Prostate gland (tissue), 2 donors: ENCODE measurements around the gene GYG1. TPM values are rescaled to one million over a fixed set of nuclear protein-coding genes. Genes with fewer than 3 reads are reported as not detected.

Experiments used
- DNase-seq: peaks from one replicate; pipeline ENCODE4 v3.0.0-alpha.2; 2019; ENCODE audit warnings: low spot score
- H3K27ac ChIP-seq, 2 donors: fragments of 200-600 bp; sonication (generic); 2 replicates each; pipeline ENCODE4 v1.5.1; 2017 to 2019
- H3K27me3 ChIP-seq: fragments of 200-600 bp; sonication (generic); replicated peaks from 2 replicates; pipeline ENCODE4 v1.5.1; 2019; ENCODE audit not compliant: insufficient read depth
- H3K36me3 ChIP-seq, 2 donors: fragments of 200-600 bp; sonication (generic); 1 replicate in 1 of 2; 2 replicates in 1 of 2; pipeline versions ENCODE4 v1.5.1 to v1.8.1; 2017 to 2019
- H3K4me1 ChIP-seq: fragments of 200-600 bp; sonication (generic); replicated peaks from 2 replicates; pipeline ENCODE4 v1.5.1; 2019
- H3K4me3 ChIP-seq, 2 donors: fragments of 200-600 bp; sonication (generic); 2 replicates each; pipeline ENCODE4 v1.5.1; 2017 to 2019
- H3K9me3 ChIP-seq: fragments of 200-600 bp; sonication (generic); 2 replicates; pipeline ENCODE4 v1.5.1; 2017
- CTCF ChIP-seq, 4 experiments: fragments of 200-600 bp in 2 of 4; fragments of 450-650 bp in 2 of 4; sonication (generic) in 2 of 4; IDR thresholded peaks; 1 replicate in 3 of 4; 2 replicates in 1 of 4; pipeline ENCODE4 v1.5.1; 2016 to 2019; ENCODE audit warnings: antibody characterized with exemption in 4 of 4, mild to moderate bottlenecking in 2 of 4, moderate library complexity in 2 of 4
- POLR2A ChIP-seq: fragments of 450-650 bp; IDR thresholded peaks from one replicate; pipeline ENCODE4 v1.6.1; 2016; ENCODE audit warnings: antibody characterized with exemption, mild to moderate bottlenecking
- POLR2AphosphoS5 ChIP-seq: sonication (generic); formaldehyde crosslinking; IDR thresholded peaks from one replicate; pipeline ENCODE4 v1.6.1; 2017; ENCODE audit warnings: antibody characterized with exemption
- WGBS: methylation state at CpG from one replicate; pipeline ENCODE4 v1.1.5; 2018; 5-methylcytosine and 5-hydroxymethylcytosine counted together
- intact Hi-C: fragments of 100-400 bp; cut with DNase I; formaldehyde crosslinking; loops from one replicate; pipeline ENCODE4 v1.14.2; 2022
- total RNA-seq, 2 donors: library from RNA; depleted of rRNA; stranded (reverse); fragments of >200 nt; gene quantifications; one replicate each; pipeline ENCODE4 v1.1.0, GENCODE V29; 2016

Gene GYG1
- total RNA-seq, 2 donors from 2014 or later = 37.4 to 69.5 TPM

DNA sequence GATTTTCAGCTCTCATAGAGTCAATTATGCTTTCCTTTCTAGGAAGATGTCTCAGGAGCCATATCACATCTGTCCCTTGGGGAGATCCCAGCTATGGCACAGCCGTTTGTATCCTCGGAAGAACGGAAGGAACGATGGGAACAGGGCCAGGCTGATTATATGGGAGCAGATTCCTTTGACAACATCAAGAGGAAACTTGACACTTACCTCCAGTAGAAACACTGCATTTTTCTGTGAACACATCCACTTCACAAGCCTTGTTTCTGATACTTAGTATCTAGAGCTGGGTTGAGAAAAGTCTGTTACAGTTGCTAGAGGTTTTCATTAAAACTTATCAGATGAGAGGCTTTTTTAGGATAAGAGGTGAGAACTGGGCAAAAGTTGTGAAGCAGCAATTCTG is 35.4 kb downstream of the GYG1 start:
- H3K36me3 ChIP-seq = no peaks in the 10 kb centered on the region
- no peak for DNase-seq

GRCh38 chr3:149031096-149031495 is 39.8 kb downstream of the GYG1 start:
- no peak overlapping the region for H3K27ac ChIP-seq
- intact Hi-C loops = no loop called here
- TF ChIP-seq CTCF (IDR thresholded peaks at IDR 0.05) (no peak), POLR2A (no peak), POLR2AphosphoS5 (no peak)

More for the DNA sequence above, 35.4 kb downstream of the GYG1 start:
- Histone ChIP-seq H3K27me3 (no peaks in the 10 kb centered on the region), H3K9me3 (no peaks in the 10 kb centered on the region), H3K4me3 (no peak overlapping the region), H3K4me1 (no peaks in the 10 kb centered on the region), H3K27ac (no peak overlapping the region)
- WGBS = 38% methylated on average over 4 of the region's 4 CpGs
- intact Hi-C loops = no loop called here
- TF ChIP-seq POLR2AphosphoS5 (no peak), CTCF (IDR thresholded peaks at IDR 0.05) (no peak), POLR2A (no peak)

GRCh38 chr3:149037684-149038083 is 46.3 kb downstream of the GYG1 start:
- H3K27me3 ChIP-seq = no peaks in the 10 kb centered on the region
- TF ChIP-seq CTCF (IDR thresholded peaks at IDR 0.05) = no peak
- TF ChIP-seq POLR2AphosphoS5 = no peak
- TF ChIP-seq POLR2A = no peak
- H3K9me3 ChIP-seq = no peaks in the 10 kb centered on the region
- H3K4me1 ChIP-seq = no peaks in the 10 kb centered on the region
- intact Hi-C loops = no loop called here
- no peak overlapping the region for H3K4me3 ChIP-seq
- no peak for DNase-seq
- H3K27ac ChIP-seq = no peak overlapping the region
- no peaks in the 10 kb centered on the region for H3K36me3 ChIP-seq
- WGBS = 87% methylated on average over 4 of the region's 4 CpGs

More at GRCh38 chr3:149031096-149031495, 39.8 kb downstream of the GYG1 start:
- Histone ChIP-seq H3K9me3 (no peaks in the 10 kb centered on the region), H3K27me3 (no peaks in the 10 kb centered on the region), H3K36me3 (no peaks in the 10 kb centered on the region), H3K4me1 (no peaks in the 10 kb centered on the region), H3K4me3 (no peak overlapping the region)
- no peak for DNase-seq
- WGBS = 83% methylated on average over 2 of the region's 2 CpGs

DNA sequence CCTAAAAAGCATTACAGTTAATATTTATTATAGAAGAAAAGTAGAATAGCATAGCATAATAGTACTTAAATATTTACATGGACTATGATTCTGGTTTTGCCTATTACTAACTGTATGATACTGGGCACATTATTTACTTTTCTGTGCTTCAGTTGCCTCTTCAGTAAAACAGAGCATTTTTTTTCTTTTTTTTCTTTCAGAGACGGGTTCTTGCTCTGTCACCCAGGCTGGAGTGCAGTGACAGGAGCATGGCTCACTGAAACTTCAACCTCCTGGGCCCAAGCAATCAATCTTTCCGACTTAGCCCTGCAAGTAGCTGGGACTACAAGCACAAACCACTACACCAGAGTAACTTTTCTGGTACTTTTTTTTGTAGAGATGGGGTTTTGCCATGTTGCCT is 47.0 kb downstream of the GYG1 start:
- Histone ChIP-seq H3K27ac (peak overlapping the region in 1 of 2 donors; percentile 13), H3K4me1 (no peaks in the 10 kb centered on the region), H3K9me3 (no peaks in the 10 kb centered on the region), H3K36me3 (no peaks in the 10 kb centered on the region), H3K27me3 (no peaks in the 10 kb centered on the region), H3K4me3 (no peak overlapping the region)
- 62% methylated on average over 2 of the region's 2 CpGs for WGBS
- DNase-seq = no peak
- TF ChIP-seq POLR2AphosphoS5 = no peak
- TF ChIP-seq CTCF (IDR thresholded peaks at IDR 0.05) = no peak
- TF ChIP-seq POLR2A = no peak
- intact Hi-C loops = no loop called here

DNA sequence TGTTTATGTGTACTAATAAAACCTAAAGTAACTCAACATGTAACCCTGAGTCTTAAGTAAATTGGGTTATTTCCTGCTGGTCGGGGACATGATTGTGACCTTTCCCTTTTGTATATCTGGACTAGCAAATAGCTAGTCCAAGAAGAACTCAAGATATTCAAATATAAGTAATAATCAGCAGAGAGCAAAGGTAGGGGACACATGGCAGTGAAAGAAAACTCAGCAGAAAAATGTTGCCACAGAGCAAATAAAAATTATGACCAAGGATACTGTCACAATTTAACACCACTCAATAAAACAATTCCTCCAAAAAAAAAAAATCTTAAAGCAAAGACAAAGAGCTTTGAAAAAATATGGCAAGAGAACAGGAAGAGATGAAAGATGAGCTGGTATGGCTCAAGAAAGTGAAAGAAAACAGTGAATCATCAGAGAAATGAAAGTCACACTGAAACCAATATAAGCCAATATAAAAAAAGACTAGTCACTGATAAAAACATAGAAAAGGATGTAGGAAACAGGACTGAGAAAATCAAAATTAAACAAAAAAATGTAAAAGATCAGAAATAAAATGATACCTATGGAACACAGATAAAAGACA is 51.5 kb downstream of the GYG1 start:
- H3K4me1 ChIP-seq = no peaks in the 10 kb centered on the region
- H3K36me3 ChIP-seq = no peaks in the 10 kb centered on the region
- TF ChIP-seq CTCF (IDR thresholded peaks at IDR 0.05) = no peak
- no peak for TF ChIP-seq POLR2A
- no peak for TF ChIP-seq POLR2AphosphoS5
- no peaks in the 10 kb centered on the region for H3K27me3 ChIP-seq
- H3K9me3 ChIP-seq = no peaks in the 10 kb centered on the region
- intact Hi-C loops = no loop called here
- H3K27ac ChIP-seq = no peak overlapping the region
- no peak overlapping the region for H3K4me3 ChIP-seq
- no peak for DNase-seq
- 43% methylated on average over 1 of the region's 1 CpG for WGBS
